Measurements from ENCODE around the gene SYT8. TPM values are rescaled to one million over a fixed set of nuclear protein-coding genes. Genes with fewer than 3 reads are reported as not detected.

Gene SYT8
- total and polyA plus RNA-seq, 2 donors (not counting 1 experiment from before 2014, with no cell fraction given): not detected

DNA sequence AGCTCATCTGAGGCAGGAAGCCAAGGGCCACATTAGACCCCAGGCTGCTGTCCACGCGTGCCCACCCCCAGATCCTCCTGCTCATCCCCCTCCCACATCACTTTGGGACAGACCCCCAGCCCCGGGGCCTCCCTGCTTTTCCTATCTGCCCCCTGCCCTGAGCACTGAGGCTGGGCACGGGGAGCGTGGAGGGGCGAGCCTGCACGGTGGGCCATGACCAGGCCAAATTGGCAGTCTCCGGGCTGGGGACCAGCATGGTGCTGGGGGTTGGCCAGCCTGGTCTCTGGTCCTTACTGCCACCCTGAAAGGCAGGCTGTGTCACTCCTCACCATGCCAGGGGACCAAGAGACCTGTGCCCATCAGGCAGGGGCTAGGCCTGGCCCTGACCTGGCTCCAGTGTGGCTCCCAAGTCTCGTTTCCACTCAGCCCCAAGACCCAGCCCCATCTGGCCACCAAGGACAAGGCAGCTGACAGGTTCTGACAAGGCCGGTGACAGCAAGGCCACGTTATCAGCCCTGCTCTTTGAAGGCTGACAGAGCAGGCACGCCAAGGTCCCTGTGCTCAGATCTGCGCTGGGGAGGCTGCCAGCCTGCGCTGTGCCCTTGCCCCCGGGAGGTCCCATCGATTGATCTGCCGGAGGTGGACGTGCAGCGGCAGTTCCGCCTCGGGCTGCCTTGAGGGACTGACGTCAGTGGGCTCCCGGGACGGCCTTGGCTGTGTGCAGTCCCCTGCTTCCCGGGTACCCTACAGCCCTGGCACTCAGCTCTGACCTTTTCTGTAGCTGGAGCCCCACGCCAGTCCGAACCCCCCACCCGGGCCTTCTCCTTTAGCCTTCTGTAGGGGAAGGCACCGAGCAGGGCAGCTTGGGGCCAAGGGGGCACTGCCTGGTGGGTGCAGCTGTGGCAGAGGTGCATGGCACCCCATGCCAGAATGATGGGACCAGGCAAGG is 7.6 kb downstream of the SYT8 start:
- Histone ChIP-seq H3K27ac (ENCODE audit: low read length in 2 of 2) (no peak overlapping the region), H3K27me3 (replicated peaks in 1 of 4; ENCODE audit: control extremely low read depth in 1 of 4, control insufficient read depth in 3 of 4, insufficient read depth in 4 of 4, low read length in 3 of 4) (no peaks in the 10 kb centered on the region), H3K9ac (ENCODE audit: low read length) (no peak overlapping the region), H2AFZ (ENCODE audit: insufficient read depth, low read depth, low read length, poor library complexity, severe bottlenecking) (no peak overlapping the region), H4K20me1 (ENCODE audit: control insufficient read depth, insufficient read depth, low read length, poor library complexity, severe bottlenecking) (no peaks in the 10 kb centered on the region), H3K9me3 (ENCODE audit: control extremely low read depth in 1 of 3, control insufficient read depth in 2 of 3, insufficient read depth in 1 of 3, low read length in 2 of 3) (no peaks in the 10 kb centered on the region), H3K4me1 (ENCODE audit: control insufficient read depth in 2 of 2, insufficient read depth in 2 of 2, low read length in 2 of 2) (peaks cover 66 to 83% of the 10 kb centered on the region in 2 donors), H3K4me2 (replicated peaks; ENCODE audit: low read depth, low read length, poor library complexity, severe bottlenecking) (no peak overlapping the region), H3K36me3 (replicated peaks in 1 of 2; ENCODE audit: control extremely low read depth in 1 of 2, control insufficient read depth in 1 of 2, extremely low read depth in 1 of 2, insufficient read depth in 2 of 2, low read length in 1 of 2) (peaks cover 0 to 4% of the 10 kb centered on the region in 2 experiments), H3K4me3 (ENCODE audit: control extremely low read depth in 1 of 5, extremely low read depth in 1 of 5, insufficient read depth in 1 of 5, low read depth in 2 of 5, low read length in 4 of 5) (no peak overlapping the region), H3K79me2 (ENCODE audit: control insufficient read depth, insufficient read depth, low read length) (peaks cover 40% of the 10 kb centered on the region)
- Mint-ChIP-seq H3K9me3 (ENCODE audit: insufficient read depth) (no peaks in the 10 kb centered on the region), H3K27ac (peak overlapping the region; percentile 65), H3K4me1 (peaks cover 67% of the 10 kb centered on the region), H3K27me3 (no peaks in the 10 kb centered on the region), H3K4me3 (no peak overlapping the region)
- DNase-seq: peak; percentile 27
- ChIA-PET CTCF (interaction anchor here (0.6 to 1.0 kb wide), 2 partner anchors 37 to 148 kb away, joined by 3 read pairs; no protein-coding TSS in a partner anchor), POLR2A (interaction anchor here (1.0 to 2.9 kb wide), 3 partner anchors 8 to 11 kb away, joined by 3 to 28 read pairs (median 9); partner anchors contain the start of gene LSP1)
- TF ChIP-seq EZH2 (IDR thresholded peaks at IDR 0.05; ENCODE audit: borderline replicate concordance, insufficient read depth, low read depth, low read length, poor library complexity, severe bottlenecking): no peak
- TF ChIP-seq, protein P1, sequence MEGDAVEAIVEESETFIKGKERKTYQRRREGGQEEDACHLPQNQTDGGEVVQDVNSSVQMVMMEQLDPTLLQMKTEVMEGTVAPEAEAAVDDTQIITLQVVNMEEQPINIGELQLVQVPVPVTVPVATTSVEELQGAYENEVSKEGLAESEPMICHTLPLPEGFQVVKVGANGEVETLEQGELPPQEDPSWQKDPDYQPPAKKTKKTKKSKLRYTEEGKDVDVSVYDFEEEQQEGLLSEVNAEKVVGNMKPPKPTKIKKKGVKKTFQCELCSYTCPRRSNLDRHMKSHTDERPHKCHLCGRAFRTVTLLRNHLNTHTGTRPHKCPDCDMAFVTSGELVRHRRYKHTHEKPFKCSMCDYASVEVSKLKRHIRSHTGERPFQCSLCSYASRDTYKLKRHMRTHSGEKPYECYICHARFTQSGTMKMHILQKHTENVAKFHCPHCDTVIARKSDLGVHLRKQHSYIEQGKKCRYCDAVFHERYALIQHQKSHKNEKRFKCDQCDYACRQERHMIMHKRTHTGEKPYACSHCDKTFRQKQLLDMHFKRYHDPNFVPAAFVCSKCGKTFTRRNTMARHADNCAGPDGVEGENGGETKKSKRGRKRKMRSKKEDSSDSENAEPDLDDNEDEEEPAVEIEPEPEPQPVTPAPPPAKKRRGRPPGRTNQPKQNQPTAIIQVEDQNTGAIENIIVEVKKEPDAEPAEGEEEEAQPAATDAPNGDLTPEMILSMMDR (IDR thresholded peaks at IDR 0.05): no peak
- intact Hi-C loops (cut with micrococcal nuclease): loop anchor here (10.0 kb wide), 1 partner anchor 78 kb away; the partner anchor contains the start of gene CTSD
- 97% methylated on average over 28 of the region's 29 CpGs for WGBS (ENCODE audit: insufficient coverage)
- no peak for ATAC-seq (ENCODE audit: low read depth)

Measured in B cell (primary cell).